ENCODE data around the gene ANO4.

- TF ChIP-seq, protein P1, sequence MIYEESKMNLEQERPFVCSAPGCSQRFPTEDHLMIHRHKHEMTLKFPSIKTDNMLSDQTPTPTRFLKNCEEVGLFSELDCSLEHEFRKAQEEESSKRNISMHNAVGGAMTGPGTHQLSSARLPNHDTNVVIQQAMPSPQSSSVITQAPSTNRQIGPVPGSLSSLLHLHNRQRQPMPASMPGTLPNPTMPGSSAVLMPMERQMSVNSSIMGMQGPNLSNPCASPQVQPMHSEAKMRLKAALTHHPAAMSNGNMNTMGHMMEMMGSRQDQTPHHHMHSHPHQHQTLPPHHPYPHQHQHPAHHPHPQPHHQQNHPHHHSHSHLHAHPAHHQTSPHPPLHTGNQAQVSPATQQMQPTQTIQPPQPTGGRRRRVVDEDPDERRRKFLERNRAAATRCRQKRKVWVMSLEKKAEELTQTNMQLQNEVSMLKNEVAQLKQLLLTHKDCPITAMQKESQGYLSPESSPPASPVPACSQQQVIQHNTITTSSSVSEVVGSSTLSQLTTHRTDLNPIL (CRISPR knock-in tag; IDR thresholded peaks at IDR 0.05; ENCODE audit: low read depth), result no peak
- TF ChIP-seq, protein P2, sequence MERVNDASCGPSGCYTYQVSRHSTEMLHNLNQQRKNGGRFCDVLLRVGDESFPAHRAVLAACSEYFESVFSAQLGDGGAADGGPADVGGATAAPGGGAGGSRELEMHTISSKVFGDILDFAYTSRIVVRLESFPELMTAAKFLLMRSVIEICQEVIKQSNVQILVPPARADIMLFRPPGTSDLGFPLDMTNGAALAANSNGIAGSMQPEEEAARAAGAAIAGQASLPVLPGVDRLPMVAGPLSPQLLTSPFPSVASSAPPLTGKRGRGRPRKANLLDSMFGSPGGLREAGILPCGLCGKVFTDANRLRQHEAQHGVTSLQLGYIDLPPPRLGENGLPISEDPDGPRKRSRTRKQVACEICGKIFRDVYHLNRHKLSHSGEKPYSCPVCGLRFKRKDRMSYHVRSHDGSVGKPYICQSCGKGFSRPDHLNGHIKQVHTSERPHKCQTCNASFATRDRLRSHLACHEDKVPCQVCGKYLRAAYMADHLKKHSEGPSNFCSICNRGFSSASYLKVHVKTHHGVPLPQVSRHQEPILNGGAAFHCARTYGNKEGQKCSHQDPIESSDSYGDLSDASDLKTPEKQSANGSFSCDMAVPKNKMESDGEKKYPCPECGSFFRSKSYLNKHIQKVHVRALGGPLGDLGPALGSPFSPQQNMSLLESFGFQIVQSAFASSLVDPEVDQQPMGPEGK (CRISPR knock-in tag; IDR thresholded peaks at IDR 0.05; ENCODE audit: borderline replicate concordance), result no peak
- TF ChIP-seq, protein P3, sequence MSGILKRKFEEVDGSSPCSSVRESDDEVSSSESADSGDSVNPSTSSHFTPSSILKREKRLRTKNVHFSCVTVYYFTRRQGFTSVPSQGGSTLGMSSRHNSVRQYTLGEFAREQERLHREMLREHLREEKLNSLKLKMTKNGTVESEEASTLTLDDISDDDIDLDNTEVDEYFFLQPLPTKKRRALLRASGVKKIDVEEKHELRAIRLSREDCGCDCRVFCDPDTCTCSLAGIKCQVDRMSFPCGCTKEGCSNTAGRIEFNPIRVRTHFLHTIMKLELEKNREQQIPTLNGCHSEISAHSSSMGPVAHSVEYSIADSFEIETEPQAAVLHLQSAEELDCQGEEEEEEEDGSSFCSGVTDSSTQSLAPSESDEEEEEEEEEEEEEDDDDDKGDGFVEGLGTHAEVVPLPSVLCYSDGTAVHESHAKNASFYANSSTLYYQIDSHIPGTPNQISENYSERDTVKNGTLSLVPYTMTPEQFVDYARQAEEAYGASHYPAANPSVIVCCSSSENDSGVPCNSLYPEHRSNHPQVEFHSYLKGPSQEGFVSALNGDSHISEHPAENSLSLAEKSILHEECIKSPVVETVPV (CRISPR knock-in tag; IDR thresholded peaks at IDR 0.05), result no peak
- no peak for TF ChIP-seq SNAI2 (CRISPR knock-in tag; IDR thresholded peaks at IDR 0.05)
- no peak for TF ChIP-seq CSDC2 (CRISPR knock-in tag; IDR thresholded peaks at IDR 0.05)
- TF ChIP-seq ARNTL (CRISPR knock-in tag; IDR thresholded peaks at IDR 0.05; ENCODE audit: borderline replicate concordance, low read depth), result no peak
- TF ChIP-seq ZNF565 (CRISPR knock-in tag; conservative IDR thresholded peaks at IDR 0.05; ENCODE audit: low read depth), result no peak
- TF ChIP-seq GLIS3 (CRISPR knock-in tag; IDR thresholded peaks at IDR 0.05), result no peak
- no peak for TF ChIP-seq ZFP3 (CRISPR knock-in tag; IDR thresholded peaks at IDR 0.05)
- no peak for TF ChIP-seq ESRRG (CRISPR knock-in tag; IDR thresholded peaks at IDR 0.05)
- TF ChIP-seq ZNF70 (CRISPR knock-in tag; IDR thresholded peaks at IDR 0.05), result no peak
These were observed 245.4 kb downstream of the ANO4 start for GRCh38 chr12:101039848-101040531.
